ENCODE data around the gene SREBF1. TPM values are rescaled to one million over a fixed set of nuclear protein-coding genes. Genes with fewer than 3 reads are reported as not detected.

SREBF1 gene
- total and polyA plus RNA-seq, 2 of the 4 experiments (the other 2 are of a cell fraction): 3.4 to 20.4 TPM

GRCh38 chr17:17844500-17844899 lies 7.7 kb upstream of the SREBF1 start:
- Histone ChIP-seq H3K9ac (ENCODE audit: low read depth, low read length) (no peak overlapping the region), H3K36me3 (ENCODE audit: control insufficient read depth, insufficient read depth, low read length) (peaks cover 11% of the 10 kb centered on the region; the same call in 1 of the 2 replicates), H2BK5ac (ENCODE audit: low read depth, low read length, poor library complexity, severe bottlenecking) (no peak overlapping the region), H2AFZ (replicated peaks; ENCODE audit: low read length, poor library complexity) (no peak overlapping the region), H3K23ac (ENCODE audit: low read depth, low read length) (no peak overlapping the region), H2BK120ac (ENCODE audit: low read depth, low read length) (no peak overlapping the region), H3K9me1 (ENCODE audit: insufficient read depth, low read length) (peaks cover 14% of the 10 kb centered on the region), H3K4ac (ENCODE audit: low read depth, low read length) (no peak overlapping the region), H2BK20ac (ENCODE audit: low read depth, low read length) (no peak overlapping the region), H3K4me1 (ENCODE audit: control insufficient read depth, insufficient read depth, low read length) (peaks cover 12% of the 10 kb centered on the region), H3K9me3 (ENCODE audit: control insufficient read depth, insufficient read depth, low read length) (no peaks in the 10 kb centered on the region), H3K14ac (replicated peaks; ENCODE audit: low read depth, low read length) (no peak overlapping the region), H2AK5ac (ENCODE audit: low read depth, low read length) (no peak overlapping the region), H4K8ac (ENCODE audit: low read depth in 2 of 2, low read length in 2 of 2) (no peak overlapping the region), H3K4me2 (ENCODE audit: low read depth, low read length) (no peak overlapping the region), H3K79me1 (ENCODE audit: low read depth in 1 of 2, low read length in 2 of 2) (0 out of 4 replicates have a peak, but pooled peaks cover 0 to 4% of the 10 kb centered on the region in 2 experiments), H3K27me3 (ENCODE audit: control insufficient read depth, insufficient read depth, low read length) (no peaks in the 10 kb centered on the region), H3K27ac (ENCODE audit: insufficient read depth, low read length) (no peak overlapping the region), H2BK15ac (ENCODE audit: low read depth, low read length) (no peak overlapping the region), H3K4me3 (ENCODE audit: insufficient read depth, low read depth, low read length) (no peak overlapping the region), H4K5ac (ENCODE audit: low read depth, low read length) (no peak overlapping the region), H3K18ac (ENCODE audit: low read depth, low read length) (no peak overlapping the region), H2AK9ac (replicated peaks; ENCODE audit: low read depth, low read length, poor library complexity) (no peak overlapping the region), H4K20me1 (ENCODE audit: insufficient read depth, low read length) (no peaks in the 10 kb centered on the region), H3K56ac (ENCODE audit: extremely low read depth, insufficient read depth, low read length) (no peak overlapping the region), H4K91ac (ENCODE audit: insufficient read depth, low read depth, low read length) (no peak overlapping the region)
- no peak for ATAC-seq (ENCODE audit: low read depth)
- BruUV-seq (replicated peaks): no TSS peak
- in situ Hi-C loops (cut with MboI; ENCODE audit: low sequenced_read_pairs) (no loop called here), dilution Hi-C loops (cut with HindIII; ENCODE audit: low sequenced_read_pairs, unreplicated experiment) (no loop called here), intact Hi-C loops (cut with micrococcal nuclease) (no loop called here)
- ChIA-PET POLR2A (ENCODE audit: unreplicated experiment) (no interaction called here), CTCF (no interaction called here)
- WGBS, 2 experiments (ENCODE audit: extremely low coverage in 2 of 2, insufficient read length in 1 of 2): 82% methylated on average over 2 of the region's 6 CpGs; no CpG with 5 or more reads in 1 of the 2 experiments
- no peak for DNase-seq
- TF ChIP-seq MXI1 (IDR thresholded peaks at IDR 0.05; ENCODE audit: borderline replicate concordance, low read depth, low read length) (no peak), MAZ (IDR thresholded peaks at IDR 0.05; ENCODE audit: borderline replicate concordance, low read depth, low read length) (no peak), FOS (IDR thresholded peaks at IDR 0.05; ENCODE audit: low read depth, low read length) (no peak)

Measured in IMR-90 (cell line).